A549 (cell line): ENCODE measurements around the gene ITGB2. TPM values are rescaled to one million over a fixed set of nuclear protein-coding genes. Genes with fewer than 3 reads are reported as not detected.

ENCODE experiments used
- ATAC-seq, 2 experiments: fragments of 200-7000 bp in 1 of 2; fragments of >200 bp in 1 of 2; cut with Nextera tagmentation in 1 of 2; cut with Tn5 transposase in 1 of 2; 3 replicates each; pipeline versions ENCODE4 v1.8.0 to v1.9.1; 2018 to 2020; ENCODE audit warnings: mild to moderate bottlenecking in 1 of 2, moderate library complexity in 1 of 2
- CTCF ChIA-PET: fragments of 300-600 bp; sonication (Branson Sonifier 250); formaldehyde crosslinking; extraction: SDS; loops from one replicate; lab custom pipeline; 2021; ENCODE audit warnings: antibody characterized with exemption, inconsistent platforms; lab: Yijun Ruan, JAX
- POLR2A ChIA-PET: fragments of 350-600 bp; formaldehyde crosslinking; extraction: SDS; loops from one replicate; lab custom pipeline; 2021; ENCODE audit warnings: antibody characterized with exemption, inconsistent platforms; lab: Yijun Ruan, JAX
- DNase-seq, 2 experiments: peaks; one replicate each; pipeline versions ENCODE4 v3.0.0 to v3.0.0-alpha.2; 2011 to 2016; ENCODE audit warnings: low read depth in 1 of 2, low spot score in 1 of 2
- FAIRE-seq: peaks from 2 replicates; lab custom pipeline; 2011; peaks lifted over from hg19 to GRCh38; lab: Jason Lieb, UNC
- H3K27ac ChIP-seq, 2 experiments: fragments of >200 bp; sonication (Bioruptor Twin); formaldehyde crosslinking; 3 replicates each; pipeline ENCODE4 v1.5.1; 2016 to 2017
- H3K4me1 ChIP-seq: fragments of >200 bp; sonication (Bioruptor Twin); formaldehyde crosslinking; 3 replicates; pipeline ENCODE4 v1.6.1; 2016
- H3K4me2 ChIP-seq: fragments of >200 bp; sonication (Bioruptor Twin); formaldehyde crosslinking; 3 replicates; pipeline ENCODE4 v1.6.1; 2016
- H3K4me3 ChIP-seq: fragments of >200 bp; sonication (Bioruptor Twin); formaldehyde crosslinking; 3 replicates; pipeline ENCODE4 v1.5.1; 2016
- H3K9me3 ChIP-seq: fragments of >200 bp; sonication (Bioruptor Twin); formaldehyde crosslinking; 3 replicates; pipeline ENCODE4 v1.6.1; 2016
- CTCF ChIP-seq: fragments of >200 bp; sonication (Bioruptor Twin); formaldehyde crosslinking; IDR thresholded peaks from 3 replicates; pipeline ENCODE4 v1.5.1; 2016
- EHF ChIP-seq: fragments of 250-450 bp; sonication (Bioruptor Pico); IDR thresholded peaks from 2 replicates; pipeline ENCODE4 v1.5.0; 2020; ENCODE audit warnings: mild to moderate bottlenecking
- EHMT2 ChIP-seq: fragments of 200-600 bp; sonication (generic); IDR thresholded peaks from 2 replicates; pipeline ENCODE4 v1.6.1; 2016; ENCODE audit warnings: antibody characterized with exemption, low read depth, mild to moderate bottlenecking, moderate library complexity
- ELK1 ChIP-seq: fragments of 150-350 bp; IDR thresholded peaks from 2 replicates; pipeline ENCODE4 v1.6.1; 2014; ENCODE audit warnings: low read depth, mild to moderate bottlenecking, low read length
- ESRRA ChIP-seq: fragments of 150-350 bp; IDR thresholded peaks from 2 replicates; pipeline ENCODE4 v1.6.1; 2014; ENCODE audit warnings: mild to moderate bottlenecking, low read length, borderline replicate concordance
- FOXS1 ChIP-seq: fragments of 250-450 bp; sonication (Bioruptor Pico); IDR thresholded peaks from 2 replicates; pipeline ENCODE4 v1.5.0; 2020; ENCODE audit warnings: mild to moderate bottlenecking, moderate library complexity
- GATA3 ChIP-seq: IDR thresholded peaks from 2 replicates; pipeline ENCODE4 v1.6.1; 2012; ENCODE audit warnings: borderline replicate concordance
- HDAC2 ChIP-seq: fragments of 200-600 bp; sonication (generic); IDR thresholded peaks from 2 replicates; pipeline ENCODE4 v1.6.1; 2016
- HES2 ChIP-seq: fragments of >200 bp; sonication (Bioruptor Twin); formaldehyde crosslinking; IDR thresholded peaks from 2 replicates; pipeline ENCODE4 v1.6.1; 2016
- HOXB13 ChIP-seq: fragments of 250-450 bp; sonication (Bioruptor Pico); IDR thresholded peaks from 2 replicates; pipeline ENCODE4 v1.5.0; 2020; ENCODE audit warnings: low read depth, mild to moderate bottlenecking, moderate library complexity
- HOXB5 ChIP-seq: fragments of 250-450 bp; sonication (Bioruptor Pico); IDR thresholded peaks from 2 replicates; pipeline ENCODE4 v1.5.0; 2020; ENCODE audit warnings: mild to moderate bottlenecking, moderate library complexity
- JUNB ChIP-seq: fragments of >200 bp; sonication (Bioruptor Twin); formaldehyde crosslinking; IDR thresholded peaks from 2 replicates; pipeline ENCODE4 v1.6.1; 2016
- KDM1A ChIP-seq: fragments of 200-600 bp; sonication (generic); IDR thresholded peaks from 2 replicates; pipeline ENCODE4 v1.6.1; 2016; ENCODE audit warnings: low read depth, mild to moderate bottlenecking
- MYC ChIP-seq: IDR thresholded peaks from 2 replicates; pipeline ENCODE4 v1.6.1; 2012; ENCODE audit warnings: mild to moderate bottlenecking, inconsistent platforms, low read length, improper control_type of control experiment, borderline replicate concordance
- PBX3 ChIP-seq: IDR thresholded peaks from 2 replicates; pipeline ENCODE4 v1.6.1; 2012
- PHF8 ChIP-seq: fragments of 200-600 bp; sonication (generic); IDR thresholded peaks from 2 replicates; pipeline ENCODE4 v1.6.1; 2016; ENCODE audit warnings: low read depth, mild to moderate bottlenecking, antibody characterized with exemption, moderate library complexity, borderline replicate concordance
- POLR2A ChIP-seq: IDR thresholded peaks from 2 replicates; pipeline ENCODE4 v1.6.1; 2012; ENCODE audit warnings: mild to moderate bottlenecking, low read length
- RCOR1 ChIP-seq: fragments of 150-350 bp; IDR thresholded peaks from 2 replicates; pipeline ENCODE4 v1.6.1; 2014; ENCODE audit warnings: antibody characterized with exemption, low read length, low read depth
- SREBF2 ChIP-seq: fragments of 450-650 bp; IDR thresholded peaks from 2 replicates; pipeline ENCODE4 v1.6.1; 2014; ENCODE audit warnings: mild to moderate bottlenecking, moderate library complexity
- TFCP2L1 ChIP-seq: fragments of 250-450 bp; sonication (Bioruptor Pico); IDR thresholded peaks from 2 replicates; pipeline ENCODE4 v1.5.0; 2021; ENCODE audit warnings: mild to moderate bottlenecking
- TP53 ChIP-seq: fragments of 250-450 bp; sonication (Bioruptor Pico); IDR thresholded peaks from 2 replicates; pipeline ENCODE4 v1.5.0; 2021; ENCODE audit warnings: mild to moderate bottlenecking, moderate library complexity
- ZFP36 ChIP-seq: fragments of 450-650 bp; IDR thresholded peaks from 2 replicates; pipeline ENCODE4 v1.6.1; 2014; ENCODE audit warnings: borderline replicate concordance; ENCODE audit not compliant: partially characterized antibody
- ZSCAN20 ChIP-seq: fragments of 250-450 bp; sonication (Bioruptor Pico); IDR thresholded peaks from 2 replicates; pipeline ENCODE4 v1.8.0; 2022; ENCODE audit warnings: mild to moderate bottlenecking, moderate library complexity
- WGBS: methylation state at CpG from one replicate; pipeline ENCODE4 v1.1.6; 2017; ENCODE audit errors: missing lambda C conversion rate; 5-methylcytosine and 5-hydroxymethylcytosine counted together
- polyA plus RNA-seq, 4 experiments: library from polyadenylated mRNA; depleted of rRNA in 3 of 4; stranded (reverse); fragments of >200 nt; fragmentation: RNase III in 1 of 4; extraction: RNeasy Plus Mini Kit Qiagen cat#74134 plus additional on column Dnase treatment in 1 of 4; gene quantifications; 2 replicates in 3 of 4; 3 replicates in 1 of 4; pipeline ENCODE4 v1.2.3, GENCODE V29; 2011 to 2017

Gene ITGB2
- polyA plus RNA-seq, 2 of the 4 experiments (the other 2 are of a cell fraction): 0.46 to 0.59 TPM

- Histone ChIP-seq H3K27ac (no peak overlapping the region), H3K9me3 (no peaks in the 10 kb centered on the region), H3K4me1 (peaks cover 8% of the 10 kb centered on the region; the same call in 1 of the 3 replicates), H3K4me3 (no peak overlapping the region), H3K4me2 (no peak overlapping the region)
- DNase-seq (no peak), FAIRE-seq (no peak), ATAC-seq (no peak)
- 94% methylated on average over 9 of the region's 10 CpGs for WGBS
- POLR2A ChIA-PET: no interaction called here
- TF ChIP-seq TFCP2L1: no peak
- TF ChIP-seq MYC: no peak
- no peak for TF ChIP-seq TP53 (CRISPR knock-in tag)
- no peak for TF ChIP-seq HOXB5
- no peak for TF ChIP-seq HES2
- TF ChIP-seq, all 56 proteins: peak for 0
- CTCF ChIA-PET: interaction anchor here (1.1 to 5.1 kb wide), 5 partner anchors 15 to 195 kb away, joined by 3 to 50 read pairs (median 7); partner anchors contain the start of gene UBE2G2
Observed at GRCh38 chr21:44935533-44935927, 14.8 kb upstream of the ITGB2 start.

- peaks cover 14% of the 10 kb centered on the region; the same call in 1 of the 3 replicates for H3K4me1 ChIP-seq
- no peak overlapping the region for H3K4me3 ChIP-seq
- H3K9me3 ChIP-seq: no peaks in the 10 kb centered on the region
- TF ChIP-seq TP53 (CRISPR knock-in tag) (no peak), MYC (no peak), PBX3 (no peak), EHMT2 (no peak)
- TF ChIP-seq, all 56 proteins: peak for 0
- Histone ChIP-seq H3K4me2 (no peak overlapping the region), H3K27ac (no peak overlapping the region)
- ChIA-PET POLR2A (interaction anchor here (1.1 kb wide), 1 partner anchor 134 kb away, joined by 3 read pairs; the partner anchor contains the start of gene UBE2G2), CTCF (interaction anchor here (1.2 to 5.1 kb wide), 4 partner anchors 15 to 195 kb away, joined by 3 to 50 read pairs (median 15); partner anchors contain the start of gene UBE2G2)
- no peak for FAIRE-seq
- 50% methylated on average over 1 of the region's 9 CpGs for WGBS
- DNase-seq: no peak
- ATAC-seq: no peak
Observed at GRCh38 chr21:44934797-44935532, 14.3 kb upstream of the ITGB2 start.

GRCh38 chr21:44934276-44934675, 13.6 kb upstream of the ITGB2 start:
- POLR2A ChIA-PET: interaction anchor here (1.1 kb wide), 1 partner anchor 133 kb away, joined by 3 read pairs; the partner anchor contains the start of gene UBE2G2
- H3K27ac ChIP-seq: no peak overlapping the region
- no peak overlapping the region for H3K4me3 ChIP-seq
- DNase-seq (no peak), FAIRE-seq (no peak), ATAC-seq (no peak)
- no peak overlapping the region for H3K4me2 ChIP-seq
- peaks cover 15% of the 10 kb centered on the region; the same call in 1 of the 3 replicates for H3K4me1 ChIP-seq
- H3K9me3 ChIP-seq: no peaks in the 10 kb centered on the region
- 95% methylated on average over 3 of the region's 6 CpGs for WGBS
- CTCF ChIA-PET: interaction anchor here (1.2 to 5.1 kb wide), 4 partner anchors 16 to 196 kb away, joined by 3 to 50 read pairs (median 15); partner anchors contain the start of gene UBE2G2
- TF ChIP-seq SREBF2: no peak
- no peak for TF ChIP-seq HOXB13 (CRISPR knock-in tag)

- Histone ChIP-seq H3K4me2 (no peak overlapping the region), H3K4me3 (no peak overlapping the region), H3K9me3 (no peaks in the 10 kb centered on the region), H3K4me1 (peaks cover 16% of the 10 kb centered on the region), H3K27ac (no peak overlapping the region)
- FAIRE-seq (no peak), DNase-seq (no peak), ATAC-seq (no peak)
- ChIA-PET POLR2A (interaction anchor here (1.1 kb wide), 1 partner anchor 133 kb away, joined by 3 read pairs; the partner anchor contains the start of gene UBE2G2), CTCF (interaction anchor here (1.3 to 5.1 kb wide), 6 partner anchors 16 to 195 kb away, joined by 4 to 50 read pairs (median 11); partner anchors contain the start of gene UBE2G2)
- 100% methylated on average over 1 of the region's 6 CpGs for WGBS
- no peak for TF ChIP-seq FOXS1 (CRISPR knock-in tag)
- no peak for TF ChIP-seq HDAC2
- no peak for TF ChIP-seq POLR2A
- TF ChIP-seq RCOR1: no peak
- TF ChIP-seq ELK1: no peak
- TF ChIP-seq SREBF2: no peak
- no peak for TF ChIP-seq ZFP36
- TF ChIP-seq KDM1A: no peak
- TF ChIP-seq PHF8: no peak
- no peak for TF ChIP-seq JUNB
- TF ChIP-seq GATA3: no peak
- TF ChIP-seq ZSCAN20: no peak
- no peak for TF ChIP-seq ESRRA
- no peak for TF ChIP-seq EHF
- no peak for TF ChIP-seq CTCF
Observed at GRCh38 chr21:44933918-44934260, 13.2 kb upstream of the ITGB2 start.
